GM06990 (cell line): Measurements from ENCODE around the gene A1BG.
"Not testable (repeated sequence)": the region's sequence is repeated elsewhere in the genome, so short reads cannot be mapped to it uniquely, and the experiment has no call there.

ENCODE experiments used
- DNase-seq: peaks from one replicate; pipeline ENCODE4 v3.0.0-alpha.2; 2011; ENCODE audit not compliant: insufficient read length; ENCODE audit errors: extremely low read depth
- H3K27me3 ChIP-seq: replicated peaks from 2 replicates; pipeline ENCODE4 v1.6.0; 2011; ENCODE audit warnings: low read length; ENCODE audit not compliant: control insufficient read depth, insufficient read depth
- H3K36me3 ChIP-seq: 2 replicates; pipeline ENCODE4 v1.5.1; 2011; ENCODE audit warnings: low read length; ENCODE audit not compliant: control insufficient read depth, insufficient read depth
- H3K4me3 ChIP-seq: replicated peaks from 2 replicates; pipeline ENCODE4 v1.5.1; 2011; ENCODE audit warnings: low read depth, mild to moderate bottlenecking, control low read depth, low read length
- TF ChIP-seq, protein P1 (sequence below): IDR thresholded peaks from 2 replicates; pipeline ENCODE4 v1.5.1; 2011; ENCODE audit warnings: low read length, control low read depth, mild to moderate bottlenecking, inconsistent platforms; ENCODE audit not compliant: insufficient read depth, poor library complexity, severe bottlenecking

The A1BG gene

GRCh38 chr19:58315580-58315979 lies 37.7 kb downstream of the A1BG start:
- Histone ChIP-seq H3K4me3 (no peak overlapping the region), H3K36me3 (peaks cover 17% of the 10 kb centered on the region), H3K27me3 (no peaks in the 10 kb centered on the region)
- TF ChIP-seq, protein P1, sequence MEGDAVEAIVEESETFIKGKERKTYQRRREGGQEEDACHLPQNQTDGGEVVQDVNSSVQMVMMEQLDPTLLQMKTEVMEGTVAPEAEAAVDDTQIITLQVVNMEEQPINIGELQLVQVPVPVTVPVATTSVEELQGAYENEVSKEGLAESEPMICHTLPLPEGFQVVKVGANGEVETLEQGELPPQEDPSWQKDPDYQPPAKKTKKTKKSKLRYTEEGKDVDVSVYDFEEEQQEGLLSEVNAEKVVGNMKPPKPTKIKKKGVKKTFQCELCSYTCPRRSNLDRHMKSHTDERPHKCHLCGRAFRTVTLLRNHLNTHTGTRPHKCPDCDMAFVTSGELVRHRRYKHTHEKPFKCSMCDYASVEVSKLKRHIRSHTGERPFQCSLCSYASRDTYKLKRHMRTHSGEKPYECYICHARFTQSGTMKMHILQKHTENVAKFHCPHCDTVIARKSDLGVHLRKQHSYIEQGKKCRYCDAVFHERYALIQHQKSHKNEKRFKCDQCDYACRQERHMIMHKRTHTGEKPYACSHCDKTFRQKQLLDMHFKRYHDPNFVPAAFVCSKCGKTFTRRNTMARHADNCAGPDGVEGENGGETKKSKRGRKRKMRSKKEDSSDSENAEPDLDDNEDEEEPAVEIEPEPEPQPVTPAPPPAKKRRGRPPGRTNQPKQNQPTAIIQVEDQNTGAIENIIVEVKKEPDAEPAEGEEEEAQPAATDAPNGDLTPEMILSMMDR, result no peak
- no peak for DNase-seq

DNA sequence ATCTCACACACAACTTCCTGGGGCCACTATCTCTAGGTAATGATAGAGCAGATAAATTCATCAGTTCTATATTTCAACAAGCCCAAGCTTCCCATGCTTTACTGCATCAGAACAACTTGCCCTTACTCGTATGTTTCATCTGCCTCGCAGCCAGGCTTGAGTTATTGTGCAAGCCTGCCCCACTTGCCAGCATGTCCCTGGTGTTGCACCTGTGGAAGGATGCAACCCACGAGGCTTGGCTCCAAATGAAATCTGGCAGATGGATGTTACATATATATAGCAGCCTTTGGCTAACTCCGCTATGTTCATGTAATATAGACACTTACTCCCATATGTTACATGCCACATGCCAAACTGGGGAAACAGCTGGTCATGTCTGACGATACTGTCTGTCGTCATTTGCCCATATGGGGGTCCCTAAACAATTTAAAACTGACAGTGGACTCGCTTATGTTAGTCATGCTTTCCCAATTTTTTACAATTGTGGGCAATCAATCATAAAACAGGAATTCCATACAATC lies 41.9 kb downstream of the A1BG start:
- H3K27me3 ChIP-seq, result no peaks in the 10 kb centered on the region
- H3K4me3 ChIP-seq, result no peak overlapping the region
- TF ChIP-seq, protein P1, result no peak
- H3K36me3 ChIP-seq, result peaks cover 24% of the 10 kb centered on the region
- DNase-seq, result no peak

DNA sequence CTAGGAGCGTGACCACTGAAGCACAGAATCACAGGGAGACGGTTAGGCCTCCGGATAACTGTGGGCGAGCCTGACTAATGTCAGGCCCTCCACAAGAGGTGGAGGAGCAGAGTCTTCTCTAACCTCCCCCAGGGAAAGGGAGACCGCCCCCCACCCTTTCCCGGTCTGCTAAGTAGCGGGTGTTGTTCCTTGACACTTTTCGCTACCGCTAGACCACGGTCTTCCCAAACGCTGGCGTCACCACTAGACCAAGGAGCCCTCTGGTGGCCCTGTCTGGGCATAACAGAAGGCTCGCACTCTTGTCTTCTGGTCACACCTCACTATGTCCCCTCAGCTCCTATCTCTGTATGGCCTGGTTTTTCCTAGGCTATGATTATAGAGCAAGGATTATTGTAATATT lies 42.6 kb downstream of the A1BG start:
- DNase-seq, H3K27me3 ChIP-seq, H3K4me3 ChIP-seq: not testable (repeated sequence)
- peaks cover 22% of the 10 kb centered on the region for H3K36me3 ChIP-seq

DNA sequence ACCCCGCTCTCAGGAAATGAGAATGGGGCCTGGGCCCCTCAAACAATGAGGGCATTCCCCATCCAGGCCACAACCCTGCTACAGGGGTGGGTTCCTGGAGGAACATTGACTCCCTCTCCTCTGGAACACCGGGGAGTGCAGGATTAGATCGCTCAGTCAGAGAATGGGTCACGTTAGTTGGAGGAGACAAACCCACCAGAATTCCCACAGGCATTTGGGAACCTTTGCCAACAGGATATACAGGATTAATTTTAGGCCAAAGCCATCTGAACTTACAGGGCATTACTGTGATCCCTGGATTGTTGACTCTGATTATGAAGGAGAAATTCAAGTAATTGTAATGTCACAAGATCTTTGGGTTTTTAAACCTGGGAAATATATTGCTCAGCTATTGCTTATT lies 45.6 kb downstream of the A1BG start:
- no peak overlapping the region for H3K4me3 ChIP-seq
- DNase-seq, result no peak
- peaks cover 15% of the 10 kb centered on the region for H3K36me3 ChIP-seq
- H3K27me3 ChIP-seq, result no peaks in the 10 kb centered on the region
- TF ChIP-seq, protein P1, result no peak

DNA sequence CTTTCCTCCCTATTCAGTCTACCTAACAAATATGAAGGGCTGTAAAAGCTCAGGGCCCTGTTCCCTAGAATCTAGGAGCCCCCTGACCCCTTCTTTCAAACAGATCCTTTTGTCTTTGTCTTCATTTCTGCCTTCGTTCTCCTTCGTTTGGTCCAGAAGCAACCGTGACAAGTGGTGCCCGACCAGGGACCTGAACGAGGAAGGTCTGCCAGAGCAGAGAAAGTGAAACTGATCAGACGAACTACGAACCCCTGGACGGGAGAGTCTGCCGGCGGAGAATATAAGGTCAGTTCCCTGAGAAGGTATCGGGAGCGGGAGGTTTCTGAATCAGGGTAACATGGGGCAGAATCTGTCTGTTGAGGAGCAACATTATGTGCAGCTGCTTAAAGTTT lies 47.4 kb downstream of the A1BG start:
- TF ChIP-seq, protein P1, result no peak
- H3K36me3 ChIP-seq, result peaks cover 10% of the 10 kb centered on the region
- H3K4me3 ChIP-seq, result peak overlapping the region; percentile 91
- H3K27me3 ChIP-seq, result no peaks in the 10 kb centered on the region
- no peak for DNase-seq

- peak within 1 kb of the TSS; percentile 91 for H3K4me3 ChIP-seq
- TF ChIP-seq, protein P1, result no peak
- peaks cover 13% of the 10 kb centered on the region for H3K36me3 ChIP-seq
- H3K27me3 ChIP-seq, result no peaks in the 10 kb centered on the region
- peak; percentile 97 for DNase-seq
These were observed 48.0 kb downstream of the A1BG start, which contains the start of gene ERVK3-1 for GRCh38 chr19:58305065-58305931. Gene ERVK3-1, plus strand, starts transcription at chr19:58305377. Its CDS starts 6,792 bp downstream, at chr19:58312169.
